ENCODE results near the gene WDR38. TPM values are rescaled to one million over a fixed set of nuclear protein-coding genes. Genes with fewer than 3 reads are reported as not detected.

Gene WDR38
- total RNA-seq, 1 experiment from 2014 or later, result not detected

GRCh38 chr9:124858330-124859046, 5.2 kb downstream of the WDR38 start:
- TF ChIP-seq CTCF (IDR thresholded peaks at IDR 0.05) (no peak), POLR2AphosphoS5 (IDR thresholded peaks at IDR 0.05; ENCODE audit: low read depth, low read length) (no peak), TCF7L2 (IDR thresholded peaks at IDR 0.05; ENCODE audit: low read depth, low read length) (no peak), SIN3A (IDR thresholded peaks at IDR 0.05; ENCODE audit: borderline replicate concordance, insufficient read depth, low read depth, low read length) (no peak)
- TF ChIP-seq, protein P1, sequence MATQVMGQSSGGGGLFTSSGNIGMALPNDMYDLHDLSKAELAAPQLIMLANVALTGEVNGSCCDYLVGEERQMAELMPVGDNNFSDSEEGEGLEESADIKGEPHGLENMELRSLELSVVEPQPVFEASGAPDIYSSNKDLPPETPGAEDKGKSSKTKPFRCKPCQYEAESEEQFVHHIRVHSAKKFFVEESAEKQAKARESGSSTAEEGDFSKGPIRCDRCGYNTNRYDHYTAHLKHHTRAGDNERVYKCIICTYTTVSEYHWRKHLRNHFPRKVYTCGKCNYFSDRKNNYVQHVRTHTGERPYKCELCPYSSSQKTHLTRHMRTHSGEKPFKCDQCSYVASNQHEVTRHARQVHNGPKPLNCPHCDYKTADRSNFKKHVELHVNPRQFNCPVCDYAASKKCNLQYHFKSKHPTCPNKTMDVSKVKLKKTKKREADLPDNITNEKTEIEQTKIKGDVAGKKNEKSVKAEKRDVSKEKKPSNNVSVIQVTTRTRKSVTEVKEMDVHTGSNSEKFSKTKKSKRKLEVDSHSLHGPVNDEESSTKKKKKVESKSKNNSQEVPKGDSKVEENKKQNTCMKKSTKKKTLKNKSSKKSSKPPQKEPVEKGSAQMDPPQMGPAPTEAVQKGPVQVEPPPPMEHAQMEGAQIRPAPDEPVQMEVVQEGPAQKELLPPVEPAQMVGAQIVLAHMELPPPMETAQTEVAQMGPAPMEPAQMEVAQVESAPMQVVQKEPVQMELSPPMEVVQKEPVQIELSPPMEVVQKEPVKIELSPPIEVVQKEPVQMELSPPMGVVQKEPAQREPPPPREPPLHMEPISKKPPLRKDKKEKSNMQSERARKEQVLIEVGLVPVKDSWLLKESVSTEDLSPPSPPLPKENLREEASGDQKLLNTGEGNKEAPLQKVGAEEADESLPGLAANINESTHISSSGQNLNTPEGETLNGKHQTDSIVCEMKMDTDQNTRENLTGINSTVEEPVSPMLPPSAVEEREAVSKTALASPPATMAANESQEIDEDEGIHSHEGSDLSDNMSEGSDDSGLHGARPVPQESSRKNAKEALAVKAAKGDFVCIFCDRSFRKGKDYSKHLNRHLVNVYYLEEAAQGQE (IDR thresholded peaks at IDR 0.05; ENCODE audit: insufficient read depth in 1 of 2, low read depth in 2 of 2, low read length in 1 of 2), result no peak
- Histone ChIP-seq H3K27ac (ENCODE audit: low read length) (no peak overlapping the region), H3K4me1 (ENCODE audit: control insufficient read depth, insufficient read depth, low read length) (peaks cover 26% of the 10 kb centered on the region), H3K36me3 (ENCODE audit: control insufficient read depth, insufficient read depth, low read length) (peaks cover 6% of the 10 kb centered on the region), H3K9me3 (ENCODE audit: control insufficient read depth, insufficient read depth, low read depth, low read length) (no peaks in the 10 kb centered on the region), H3K4me3 (ENCODE audit: low read depth in 2 of 2, low read length in 2 of 2) (no peak overlapping the region), H3K27me3 (ENCODE audit: control insufficient read depth, insufficient read depth, low read length) (no peaks in the 10 kb centered on the region)
- in situ Hi-C loops (cut with HindIII; ENCODE audit: low pct_unique_long_range_greater_than_20kb, low sequenced_read_pairs), result no loop called here
- ATAC-seq, result no peak
- intact Hi-C loops (cut with micrococcal nuclease; ENCODE audit: unreplicated experiment), result no loop called here
- ChIA-PET POLR2A (interaction anchor here (0.6 kb wide), 1 partner anchor 16 kb away, joined by 4 read pairs; no protein-coding TSS in a partner anchor), CTCF (interaction anchor here (0.7 kb wide), 1 partner anchor 89 kb away, joined by 3 read pairs; no protein-coding TSS in a partner anchor)
- no peak for DNase-seq (ENCODE audit: low read depth, low spot score)
- no TSS peak for BruUV-seq (replicated peaks)

- peak overlapping the region; percentile 90 for H3K27ac ChIP-seq (ENCODE audit: low read length)
These were observed 6.7 kb downstream of the WDR38 start for GRCh38 chr9:124859803-124860581.

More at GRCh38 chr9:124859803-124860581, 6.7 kb downstream of the WDR38 start:
- peaks cover 30% of the 10 kb centered on the region for H3K4me1 ChIP-seq (ENCODE audit: control insufficient read depth, insufficient read depth, low read length)
- no peaks in the 10 kb centered on the region for H3K9me3 ChIP-seq (ENCODE audit: control insufficient read depth, insufficient read depth, low read depth, low read length)
- BruUV-seq (replicated peaks), result no TSS peak
- ATAC-seq (no peak), DNase-seq (ENCODE audit: low read depth, low spot score) (no peak)
- no peaks in the 10 kb centered on the region for H3K27me3 ChIP-seq (ENCODE audit: control insufficient read depth, insufficient read depth, low read length)
- H3K4me3 ChIP-seq (ENCODE audit: low read depth in 2 of 2, low read length in 2 of 2), result peak overlapping the region; percentile 79 to 90
- ChIA-PET CTCF (interaction anchor here (1.7 kb wide), 1 partner anchor 86 kb away, joined by 4 read pairs; no protein-coding TSS in a partner anchor), POLR2A (no interaction called here)
- TF ChIP-seq SIN3A (IDR thresholded peaks at IDR 0.05; ENCODE audit: borderline replicate concordance, insufficient read depth, low read depth, low read length) (no peak), POLR2AphosphoS5 (IDR thresholded peaks at IDR 0.05; ENCODE audit: low read depth, low read length) (no peak), CTCF (IDR thresholded peaks at IDR 0.05) (no peak), TCF7L2 (IDR thresholded peaks at IDR 0.05; ENCODE audit: low read depth, low read length) (no peak)
- TF ChIP-seq, protein P1 (IDR thresholded peaks at IDR 0.05; ENCODE audit: insufficient read depth in 1 of 2, low read depth in 2 of 2, low read length in 1 of 2), result no peak
- peaks cover 6% of the 10 kb centered on the region for H3K36me3 ChIP-seq (ENCODE audit: control insufficient read depth, insufficient read depth, low read length)
- intact Hi-C loops (cut with micrococcal nuclease; ENCODE audit: unreplicated experiment) (no loop called here), in situ Hi-C loops (cut with HindIII; ENCODE audit: low pct_unique_long_range_greater_than_20kb, low sequenced_read_pairs) (no loop called here)

All from Panc1 (cell line).